HepG2 (cell line): ENCODE data around the gene PPP6R2. TPM values are rescaled to one million over a fixed set of nuclear protein-coding genes. Genes with fewer than 3 reads are reported as not detected.

ENCODE experiments used
- ATAC-seq: fragments of 200-7000 bp; cut with Tn5 transposase; 3 replicates; pipeline ENCODE4 v1.9.1; 2020; ENCODE audit warnings: mild to moderate bottlenecking, moderate library complexity
- BruUV-seq: library from RNA; stranded (reverse); fragments of 400-500 nt; replicated peaks from 2 replicates; lab custom pipeline; 2021; lab: Mats Ljungman, UMichigan
- CTCF ChIA-PET: fragments of 300-600 bp; formaldehyde crosslinking; extraction: SDS; loops from one replicate; lab custom pipeline; 2021; ENCODE audit warnings: low total read pairs, inconsistent platforms, low intra/inter-chr PET ratio; lab: Yijun Ruan, JAX
- POLR2A ChIA-PET: fragments of 350-600 bp; sonication (Branson Sonifier 250); formaldehyde crosslinking; loops from one replicate; lab custom pipeline; 2020; ENCODE audit warnings: antibody characterized with exemption, inconsistent platforms; lab: Yijun Ruan, JAX
- DNase-seq: peaks from one replicate; pipeline ENCODE4 v3.0.0-alpha.2; 2015; ENCODE audit warnings: low spot score
- FAIRE-seq: peaks from 3 replicates; lab custom pipeline; 2011; peaks lifted over from hg19 to GRCh38; lab: Jason Lieb, UNC
- H2AFZ ChIP-seq: one replicate; pipeline ENCODE4 v1.6.1; 2011; ENCODE audit warnings: low read length, inconsistent platforms
- H3K27ac ChIP-seq: fragments of 300-600 bp; 3 replicates; pipeline ENCODE4 v1.8.0; 2011; ENCODE audit warnings: mixed run types, mild to moderate bottlenecking, mixed read lengths, low read length, inconsistent platforms; ENCODE audit not compliant: insufficient read depth; ENCODE audit errors: extremely low read length
- H3K27me3 ChIP-seq, 2 experiments: fragments of 200-600 bp in 1 of 2; 2 replicates in 1 of 2; 3 replicates in 1 of 2; pipeline versions ENCODE4 v1.6.0 to v1.8.0; 2011; ENCODE audit warnings: low read length in 2 of 2, mild to moderate bottlenecking in 2 of 2, moderate library complexity in 2 of 2, inconsistent platforms in 1 of 2; ENCODE audit not compliant: insufficient read depth in 2 of 2, control insufficient read depth in 1 of 2
- H3K36me3 ChIP-seq, 2 experiments: fragments of 200-600 bp in 1 of 2; replicated peaks in 1 of 2; 2 replicates in 1 of 2; 3 replicates in 1 of 2; pipeline versions ENCODE4 v1.5.1 to v1.8.0; 2011; ENCODE audit warnings: low read length in 2 of 2, inconsistent platforms in 1 of 2; ENCODE audit not compliant: insufficient read depth in 2 of 2, control insufficient read depth in 1 of 2
- H3K4me1 ChIP-seq: 2 replicates; pipeline ENCODE4 v1.5.1; 2012; ENCODE audit warnings: low read length, inconsistent platforms; ENCODE audit not compliant: insufficient read depth
- H3K4me2 ChIP-seq: 2 replicates; pipeline ENCODE4 v1.6.0; 2011; ENCODE audit warnings: low read depth, low read length, inconsistent platforms
- H3K4me3 ChIP-seq, 3 experiments: fragments of 200-600 bp in 1 of 3; sonication (generic), shearing (Covaris generic) in 1 of 3; replicated peaks in 1 of 3; 2 replicates each; pipeline ENCODE4 v1.5.1; 2011 to 2016; ENCODE audit warnings: low read length in 3 of 3, inconsistent platforms in 2 of 3, low read depth in 2 of 3, mild to moderate bottlenecking in 2 of 3, control low read depth in 1 of 3, mixed read lengths in 1 of 3; ENCODE audit not compliant: insufficient read depth in 1 of 3
- H3K79me2 ChIP-seq: one replicate; pipeline ENCODE4 v1.6.1; 2011; ENCODE audit warnings: low read length, inconsistent platforms; ENCODE audit not compliant: insufficient read depth
- H3K9ac ChIP-seq: 2 replicates; pipeline ENCODE4 v1.6.0; 2011; ENCODE audit warnings: mild to moderate bottlenecking, low read depth, low read length, inconsistent platforms; ENCODE audit not compliant: insufficient read depth
- H3K9me3 ChIP-seq: 2 replicates; pipeline ENCODE4 v1.5.1; 2012; ENCODE audit warnings: mild to moderate bottlenecking, low read length
- H4K20me1 ChIP-seq: 2 replicates; pipeline ENCODE4 v1.6.0; 2011; ENCODE audit warnings: inconsistent platforms, mild to moderate bottlenecking, low read length, moderate library complexity; ENCODE audit not compliant: insufficient read depth
- AGO1 ChIP-seq: fragments of 200-400 bp; formaldehyde crosslinking; IDR thresholded peaks from 2 replicates; pipeline ENCODE4 v1.6.1; 2017; ENCODE audit warnings: mild to moderate bottlenecking, low read depth, low read length, moderate library complexity; ENCODE audit not compliant: poor library complexity, severe bottlenecking
- BORCS8-MEF2B ChIP-seq: sonication (generic); formaldehyde crosslinking; IDR thresholded peaks from 2 replicates; pipeline ENCODE4 v1.8.0; 2022; ENCODE audit warnings: mild to moderate bottlenecking, missing genetic modification reagents
- FOSL2 ChIP-seq: sonication (generic); formaldehyde crosslinking; IDR thresholded peaks from 2 replicates; pipeline ENCODE4 v1.4.0; 2020; ENCODE audit warnings: missing genetic modification reagents
- GABPA ChIP-seq, 2 experiments: IDR thresholded peaks; 2 replicates each; pipeline ENCODE4 v1.6.1; 2011 to 2016; ENCODE audit warnings: low read depth in 2 of 2, low read length in 1 of 2, missing biosample characterization in 1 of 2, missing genetic modification characterization in 1 of 2
- HES4 ChIP-seq: sonication (generic); formaldehyde crosslinking; IDR thresholded peaks from 2 replicates; pipeline ENCODE4 v1.9.0; 2021; ENCODE audit warnings: mild to moderate bottlenecking, missing genetic modification reagents, borderline replicate concordance
- HMGXB4 ChIP-seq, 2 experiments: sonication (generic) in 1 of 2; formaldehyde crosslinking in 1 of 2; IDR thresholded peaks; 2 replicates each; pipeline versions ENCODE4 v1.4.0 to v1.6.1; 2018 to 2020; ENCODE audit warnings: missing genetic modification reagents in 2 of 2, borderline replicate concordance in 1 of 2, low read depth in 1 of 2, mild to moderate bottlenecking in 1 of 2, missing biosample characterization in 1 of 2
- HNRNPLL ChIP-seq: fragments of 200-400 bp; formaldehyde crosslinking; IDR thresholded peaks from 2 replicates; pipeline ENCODE4 v1.6.1; 2017; ENCODE audit warnings: mild to moderate bottlenecking, low read depth, low read length; ENCODE audit not compliant: poor library complexity, severe bottlenecking
- MAFG ChIP-seq: sonication (generic); formaldehyde crosslinking; IDR thresholded peaks from 2 replicates; pipeline ENCODE4 v1.5.1; 2020; ENCODE audit warnings: mild to moderate bottlenecking, missing genetic modification reagents
- MAZ ChIP-seq, 2 experiments: sonication (generic) in 1 of 2; formaldehyde crosslinking in 1 of 2; IDR thresholded peaks; 2 replicates each; pipeline versions ENCODE4 v1.5.0 to v1.6.1; 2012 to 2020; ENCODE audit warnings: low read depth in 2 of 2, mild to moderate bottlenecking in 2 of 2, borderline replicate concordance in 1 of 2, improper control_type of control experiment in 1 of 2, low read length in 1 of 2, missing genetic modification reagents in 1 of 2, moderate library complexity in 1 of 2
- MTA3 ChIP-seq: sonication (generic); formaldehyde crosslinking; IDR thresholded peaks from 2 replicates; pipeline ENCODE4 v1.4.0; 2020; ENCODE audit warnings: missing genetic modification reagents
- MZF1 ChIP-seq: sonication (generic); formaldehyde crosslinking; IDR thresholded peaks from 2 replicates; pipeline ENCODE4 v1.8.1; 2023; ENCODE audit warnings: mild to moderate bottlenecking, missing genetic modification reagents, borderline replicate concordance
- POLR2A ChIP-seq, 2 experiments: IDR thresholded peaks; 2 replicates each; pipeline ENCODE4 v1.6.1; 2011; ENCODE audit warnings: low read depth in 2 of 2, low read length in 2 of 2, mild to moderate bottlenecking in 1 of 2, moderate library complexity in 1 of 2; ENCODE audit not compliant: insufficient read depth in 1 of 2
- TSC22D2 ChIP-seq: sonication (generic); formaldehyde crosslinking; IDR thresholded peaks from 2 replicates; pipeline ENCODE4 v1.5.1; 2020; ENCODE audit warnings: missing genetic modification reagents, mild to moderate bottlenecking, borderline replicate concordance
- ZBTB14 ChIP-seq: sonication (generic); formaldehyde crosslinking; IDR thresholded peaks from 2 replicates; pipeline ENCODE4 v1.4.0; 2020; ENCODE audit warnings: missing genetic modification reagents
- ZMYM3 ChIP-seq: sonication (generic); formaldehyde crosslinking; IDR thresholded peaks from 2 replicates; pipeline ENCODE4 v1.5.1; 2020; ENCODE audit warnings: mild to moderate bottlenecking, missing genetic modification reagents
- ZNF34 ChIP-seq: sonication (generic); formaldehyde crosslinking; IDR thresholded peaks from 2 replicates; pipeline ENCODE4 v1.4.0; 2020; ENCODE audit warnings: mild to moderate bottlenecking, missing genetic modification reagents, borderline replicate concordance
- ZNF468 ChIP-seq: sonication (generic); formaldehyde crosslinking; IDR thresholded peaks from 2 replicates; pipeline ENCODE4 v1.8.0; 2022; ENCODE audit warnings: mild to moderate bottlenecking, moderate library complexity, missing genetic modification reagents
- ZNF552 ChIP-seq: sonication (generic); formaldehyde crosslinking; IDR thresholded peaks from 2 replicates; pipeline ENCODE4 v1.9.0; 2022; ENCODE audit warnings: missing genetic modification reagents, mild to moderate bottlenecking, borderline replicate concordance
- ZNF557 ChIP-seq: sonication (generic); formaldehyde crosslinking; IDR thresholded peaks from 2 replicates; pipeline ENCODE4 v1.4.0; 2020; ENCODE audit warnings: missing genetic modification reagents
- ZNF562 ChIP-seq: sonication (generic); formaldehyde crosslinking; IDR thresholded peaks from 2 replicates; pipeline ENCODE4 v1.8.0; 2022; ENCODE audit warnings: missing genetic modification reagents, borderline replicate concordance
- ZNF841 ChIP-seq: sonication (generic); formaldehyde crosslinking; IDR thresholded peaks from 2 replicates; pipeline ENCODE4 v1.8.1; 2023; ENCODE audit warnings: missing genetic modification reagents, borderline replicate concordance
- WGBS: methylation state at CpG from one replicate; pipeline ENCODE4 v1.1.6; 2017; ENCODE audit warnings: low lambda C conversion rate; 5-methylcytosine and 5-hydroxymethylcytosine counted together
- in situ Hi-C: cut with HindIII; loops from 2 replicates; pipeline ENCODE4 v1.10.0; 2017; ENCODE audit warnings: low pct_unique_long_range_greater_than_20kb; ENCODE audit not compliant: extremely low pct_ligation_motif_present
- intact Hi-C: fragments of 100-400 bp; cut with micrococcal nuclease; formaldehyde crosslinking; loops from one replicate; pipeline ENCODE4 v1.10.0; 2022; ENCODE audit not compliant: unreplicated experiment
- polyA plus RNA-seq, 8 experiments: library from polyadenylated mRNA; depleted of rRNA in 3 of 8; stranded (reverse) in 7 of 8; unstranded in 1 of 8; fragments of >200 nt; fragmentation: Illumina TruSeq in 4 of 8; extraction: Trizol in 4 of 8; gene quantifications; 2 replicates each; pipeline versions ENCODE4 v1.2.1 to v1.2.3, GENCODE V29; 2011 to 2016; ENCODE audit warnings: low read depth in 4 of 8, missing spikeins in 1 of 8, mixed read lengths in 1 of 8; ENCODE audit not compliant: insufficient read depth in 1 of 8
- total RNA-seq, 5 experiments: library from RNA; depleted of rRNA; stranded (reverse); fragments of >200 nt; fragmentation: Illumina TruSeq; extraction: Trizol; gene quantifications; 2 replicates each; pipeline ENCODE4 v1.2.3, GENCODE V29; 2016; ENCODE audit warnings: low read depth in 1 of 5

The PPP6R2 gene
- total and polyA plus RNA-seq, 2 of the 13 experiments (the other 11 are each of a cell fraction or from before 2014, with no cell fraction given), result 55.0 to 102 TPM

- peaks cover 0 to 4% of the 10 kb centered on the region in 2 experiments; a peak in 1 of 5 replicates for H3K27me3 ChIP-seq
- peak within 1 kb of the TSS; percentile 76 for H3K9ac ChIP-seq
- ATAC-seq (peak; percentile 35), FAIRE-seq (no peak), DNase-seq (peak; percentile 24)
- H3K79me2 ChIP-seq, result no peaks in the 10 kb centered on the region
- 0% methylated on average over 10 of the region's 70 CpGs for WGBS
- H3K27ac ChIP-seq, result peak within 1 kb of the TSS; percentile 31
- no peaks in the 10 kb centered on the region; the same call in 1 of the 2 replicates for H4K20me1 ChIP-seq
- intact Hi-C loops (no loop called here), in situ Hi-C loops (no loop called here)
- H2AFZ ChIP-seq, result no peak within 1 kb of the TSS
- peak within 1 kb of the TSS; percentile 77 for H3K4me2 ChIP-seq
- BruUV-seq, result no TSS peak
- H3K36me3 ChIP-seq, result no peaks in the 10 kb centered on the region
- ChIA-PET POLR2A (interaction anchor here (0.7 to 2.1 kb wide), 5 partner anchors 11 to 44 kb away, joined by 3 to 5 read pairs (median 4); partner anchors contain the start of genes LMF2, NCAPH2 and SCO2), CTCF (no interaction called here)
- H3K4me3 ChIP-seq, result peak within 1 kb of the TSS; percentile 75 to 76 (median 75)
- H3K9me3 ChIP-seq, result no peaks in the 10 kb centered on the region
- peaks cover 58% of the 10 kb centered on the region for H3K4me1 ChIP-seq
- no peak for TF ChIP-seq HES4 (CRISPR knock-in tag)
- TF ChIP-seq HMGXB4 (CRISPR knock-in tag; IDR thresholded peaks at IDR 0.05; ENCODE audit: borderline replicate concordance in 1 of 2, low read depth in 1 of 2), result peak in 1 of 2 experiments; percentile 62; a peak in 1 of 4 replicates
- no peak for TF ChIP-seq MAZ (IDR thresholded peaks at IDR 0.05; ENCODE audit: borderline replicate concordance, low read depth, low read length)
- TF ChIP-seq MAZ (CRISPR knock-in tag; IDR thresholded peaks at IDR 0.05; ENCODE audit: low read depth), result peak; percentile 63
- TF ChIP-seq MZF1 (CRISPR knock-in tag), result 0 out of 2 replicates have a peak, but pooled peaks have one; percentile 37
- TF ChIP-seq BORCS8-MEF2B (CRISPR knock-in tag), result no peak
- TF ChIP-seq ZMYM3 (CRISPR knock-in tag), result no peak
- TF ChIP-seq ZNF34 (CRISPR knock-in tag), result no peak
- no peak for TF ChIP-seq ZNF468
- TF ChIP-seq TSC22D2 (CRISPR knock-in tag), result no peak
- no peak for TF ChIP-seq ZNF552 (CRISPR knock-in tag)
- no peak for TF ChIP-seq ZNF562 (CRISPR knock-in tag)
- no peak for TF ChIP-seq FOSL2 (CRISPR knock-in tag)
- TF ChIP-seq AGO1, result no peak
- peak; percentile 21 for TF ChIP-seq HNRNPLL
- no peak for TF ChIP-seq ZBTB14 (CRISPR knock-in tag)
- TF ChIP-seq ZNF841 (CRISPR knock-in tag), result no peak
- no peak for TF ChIP-seq MTA3 (CRISPR knock-in tag)
- TF ChIP-seq MAFG (CRISPR knock-in tag), result no peak
- TF ChIP-seq GABPA (IDR thresholded peaks at IDR 0.05; ENCODE audit: low read depth, low read length), result no peak
- TF ChIP-seq GABPA (CRISPR knock-in tag; IDR thresholded peaks at IDR 0.05; ENCODE audit: low read depth), result no peak
- peak in 1 of 2 experiments; percentile 59; a peak in 2 of 4 replicates for TF ChIP-seq POLR2A (IDR thresholded peaks at IDR 0.05; ENCODE audit: insufficient read depth in 1 of 2, low read depth in 2 of 2, low read length in 2 of 2)
- TF ChIP-seq ZNF557 (CRISPR knock-in tag), result no peak
Observed at GRCh38 chr22:50481440-50482106, 138.4 kb downstream of the PPP6R2 start, which contains the start of gene ADM2. Gene ADM2, plus strand, starts transcription at chr22:50481543. Its CDS starts 305 bp downstream, at chr22:50481848.
